Heart left ventricle (tissue), 13 donors: ENCODE results near the gene COPS2.

Experiments used
- POLR2A ChIP-seq, 2 donors: fragments of 450-650 bp; IDR thresholded peaks; one replicate each; pipeline ENCODE4 v1.6.1; 2017; ENCODE audit warnings: antibody characterized with exemption in 2 of 2, mild to moderate bottlenecking in 2 of 2, moderate library complexity in 2 of 2
- TF ChIP-seq, protein P1 (sequence below), 12 donors: fragments of 200-600 bp; sonication (generic) in 4 of 12; IDR thresholded peaks; one replicate each; pipeline versions ENCODE4 v1.5.0 to v1.8.0; 2018 to 2022; ENCODE audit warnings: antibody characterized with exemption in 12 of 12, mild to moderate bottlenecking in 5 of 12
- donor health status: ischemic (EF 13 %, LVEDD 7.1; RV severe dilation, severe dysfunction).
- donor health status: DM: no; HTN: yes; CAD: no.
- donor health status: DM: no; HTN: no; CAD: no.
- donor health status: ischemic (EF 25% LVEDD 6.9; RV normal size, moderate dysfunction).
- donor health status: ischemic (EF 25% LVEDD 5.7; RV mildly dilated, moderate dysfunction).
- donor health status: ischemic (EF 35%, LVEDD 5.7; RV mildly dilated, moderate dysfunction).
- donor health status: nonischemic (EF 11% LVEDD 7.7; RV severe dilation, severe dysfunction).
- donor health status: DM: yes; HTN: yes; CAD: no.
- donor health status: PGD.
- donor health status: ischemic (EF 29% LVEDD 5.4; RV normal size, mild dysfunction).
- donor health status: nonischemic (EF 23%, LVEDD 6.1; RV moderate dilation, normal function).

GRCh38 chr15:49196856-49197255, 41.5 kb upstream of the COPS2 start:
- TF ChIP-seq, protein P1, sequence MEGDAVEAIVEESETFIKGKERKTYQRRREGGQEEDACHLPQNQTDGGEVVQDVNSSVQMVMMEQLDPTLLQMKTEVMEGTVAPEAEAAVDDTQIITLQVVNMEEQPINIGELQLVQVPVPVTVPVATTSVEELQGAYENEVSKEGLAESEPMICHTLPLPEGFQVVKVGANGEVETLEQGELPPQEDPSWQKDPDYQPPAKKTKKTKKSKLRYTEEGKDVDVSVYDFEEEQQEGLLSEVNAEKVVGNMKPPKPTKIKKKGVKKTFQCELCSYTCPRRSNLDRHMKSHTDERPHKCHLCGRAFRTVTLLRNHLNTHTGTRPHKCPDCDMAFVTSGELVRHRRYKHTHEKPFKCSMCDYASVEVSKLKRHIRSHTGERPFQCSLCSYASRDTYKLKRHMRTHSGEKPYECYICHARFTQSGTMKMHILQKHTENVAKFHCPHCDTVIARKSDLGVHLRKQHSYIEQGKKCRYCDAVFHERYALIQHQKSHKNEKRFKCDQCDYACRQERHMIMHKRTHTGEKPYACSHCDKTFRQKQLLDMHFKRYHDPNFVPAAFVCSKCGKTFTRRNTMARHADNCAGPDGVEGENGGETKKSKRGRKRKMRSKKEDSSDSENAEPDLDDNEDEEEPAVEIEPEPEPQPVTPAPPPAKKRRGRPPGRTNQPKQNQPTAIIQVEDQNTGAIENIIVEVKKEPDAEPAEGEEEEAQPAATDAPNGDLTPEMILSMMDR (IDR thresholded peaks at IDR 0.05): no peak
- no peak for TF ChIP-seq POLR2A (IDR thresholded peaks at IDR 0.05)
